DMS53 treated with DMSO at 0.1 percent for 48 hours (cell line): ENCODE data around the gene PPIE.

Experiments used
- DNase-seq: peaks from one replicate; lab custom pipeline; 2025; ENCODE audit not compliant: unreplicated experiment; lab: John Stamatoyannopoulos, UW

Gene PPIE

DNA sequence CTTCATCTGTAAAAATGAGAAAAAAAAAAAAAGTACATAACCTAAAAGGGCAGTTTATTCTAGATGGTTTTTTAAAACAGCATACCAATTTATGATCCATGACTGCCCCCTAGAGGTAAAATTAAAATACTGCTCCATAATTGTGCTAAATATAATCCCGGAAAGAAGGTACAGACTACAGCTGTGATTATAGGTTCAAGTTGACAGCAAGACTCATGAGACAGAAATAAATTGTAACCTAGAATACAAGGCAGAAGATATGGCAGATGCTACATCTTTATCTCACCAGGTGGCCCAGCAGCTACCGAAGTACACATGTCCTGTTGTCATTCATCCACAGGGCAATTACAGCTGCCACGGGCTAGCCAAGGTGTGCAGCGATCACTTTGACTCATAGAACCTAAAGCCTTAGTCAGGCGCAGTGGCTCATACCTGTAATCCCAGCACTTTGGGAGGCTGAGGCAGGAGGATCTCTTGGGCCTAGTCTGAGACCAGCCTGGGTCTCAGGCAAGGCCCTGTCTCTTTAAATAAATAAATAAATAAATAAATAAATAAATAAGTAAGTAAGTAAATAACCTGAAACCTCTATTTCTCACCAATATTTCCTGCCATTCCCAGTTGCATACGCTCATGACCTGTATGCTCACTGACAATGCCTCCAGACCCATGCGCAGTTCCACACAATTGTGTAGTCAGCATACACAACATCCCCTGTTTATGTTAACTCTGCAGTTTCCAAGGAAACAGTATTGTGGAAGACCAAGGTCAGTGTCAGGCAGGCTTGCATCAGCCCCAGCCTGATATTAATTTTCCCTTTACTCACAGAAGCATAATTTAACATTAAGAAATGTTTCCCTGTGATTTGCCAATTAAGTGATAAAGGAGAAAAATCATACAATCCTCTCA, 18.3 kb upstream of the PPIE start:
- peak; percentile 75 for DNase-seq

DNA sequence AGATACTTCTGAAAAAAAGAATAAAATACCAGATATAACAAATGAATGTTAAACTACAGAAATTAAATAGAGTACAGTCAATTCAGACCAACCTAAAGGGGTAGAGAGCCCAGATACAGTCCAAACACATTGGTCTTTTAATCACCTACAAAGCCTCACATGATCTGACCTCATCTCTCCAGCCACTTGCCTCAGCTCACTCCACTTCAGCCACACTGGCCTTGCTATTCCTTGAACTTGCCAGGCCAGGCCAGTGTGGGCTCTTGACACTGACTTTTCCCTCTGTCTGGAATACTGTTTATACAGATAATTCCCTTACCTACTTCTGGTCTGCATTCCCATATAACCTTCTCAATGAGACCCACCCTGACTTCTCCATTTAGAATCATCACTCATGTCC, 17.0 kb upstream of the PPIE start:
- no peak for DNase-seq

DNA sequence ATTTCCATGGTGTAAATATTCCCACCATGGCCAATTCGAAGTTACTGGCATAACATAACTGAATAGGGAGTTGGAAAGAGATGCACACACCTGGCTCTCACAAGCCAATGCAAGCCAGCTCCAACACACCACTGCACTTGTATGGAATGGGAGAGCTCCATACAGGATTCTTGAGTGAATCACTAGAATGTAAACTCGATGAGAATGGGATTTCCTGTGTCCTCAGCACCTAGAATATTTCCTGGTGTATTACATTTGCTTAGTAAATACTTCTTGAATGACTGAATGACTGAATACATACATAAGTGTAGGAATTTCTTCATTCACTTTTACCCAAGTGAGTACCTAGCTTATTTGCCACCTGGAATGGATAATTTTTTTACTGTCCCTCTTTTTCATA, 16.2 kb upstream of the PPIE start:
- DNase-seq = peak; percentile 48

DNA sequence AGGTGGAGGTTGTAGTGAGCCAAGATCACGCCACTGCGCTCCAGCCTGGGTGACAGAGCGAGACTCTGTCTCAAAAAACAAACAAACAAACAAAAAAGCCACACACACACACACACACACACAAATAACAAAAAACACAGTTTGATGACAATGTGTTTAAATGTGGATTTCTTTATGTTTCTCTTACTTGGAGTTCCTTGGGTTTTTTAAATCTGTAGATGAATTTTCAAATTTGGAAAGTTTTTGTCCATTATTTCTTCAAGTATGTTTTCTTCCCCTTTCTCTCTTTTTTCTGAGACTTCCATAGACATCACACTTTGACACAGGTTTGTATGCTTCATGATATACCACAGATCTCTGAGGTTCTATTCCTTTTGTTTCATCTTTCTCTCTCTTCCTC, 12.1 kb upstream of the PPIE start:
- DNase-seq = no peak

DNA sequence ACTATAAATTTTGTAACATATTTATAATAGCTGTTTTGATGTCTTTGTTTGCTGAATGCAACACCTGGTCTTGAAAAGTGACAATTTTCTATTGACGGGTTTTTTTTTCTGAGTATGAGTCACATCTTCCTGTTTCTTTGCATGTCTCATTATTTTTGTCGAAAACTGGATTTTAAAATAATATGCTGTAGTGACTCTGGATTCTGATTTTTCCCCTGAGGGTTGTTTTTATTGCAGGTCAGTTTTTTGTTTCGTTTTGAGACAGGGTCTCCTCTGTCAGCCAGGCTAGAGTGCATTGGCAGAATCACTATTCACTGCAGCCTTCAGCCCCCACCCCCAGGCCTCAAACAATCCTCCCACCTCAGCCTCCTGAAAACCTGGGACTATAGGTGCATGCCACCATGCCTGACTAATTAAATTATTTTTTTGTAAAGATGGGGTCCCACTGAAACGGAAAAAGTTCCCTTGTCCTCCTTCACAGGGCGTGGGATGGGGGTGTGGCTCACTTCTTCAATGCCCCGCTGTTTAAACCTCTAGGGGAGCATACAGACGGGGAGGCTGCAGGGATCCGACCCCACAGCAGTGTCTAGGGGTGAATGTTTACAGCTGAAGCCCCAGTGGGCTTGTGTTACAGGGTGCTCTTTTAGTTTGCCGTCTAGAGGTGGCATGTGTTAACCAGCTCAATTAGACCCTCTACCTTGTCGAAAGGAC, 11.3 kb upstream of the PPIE start:
- DNase-seq = no peak

DNA sequence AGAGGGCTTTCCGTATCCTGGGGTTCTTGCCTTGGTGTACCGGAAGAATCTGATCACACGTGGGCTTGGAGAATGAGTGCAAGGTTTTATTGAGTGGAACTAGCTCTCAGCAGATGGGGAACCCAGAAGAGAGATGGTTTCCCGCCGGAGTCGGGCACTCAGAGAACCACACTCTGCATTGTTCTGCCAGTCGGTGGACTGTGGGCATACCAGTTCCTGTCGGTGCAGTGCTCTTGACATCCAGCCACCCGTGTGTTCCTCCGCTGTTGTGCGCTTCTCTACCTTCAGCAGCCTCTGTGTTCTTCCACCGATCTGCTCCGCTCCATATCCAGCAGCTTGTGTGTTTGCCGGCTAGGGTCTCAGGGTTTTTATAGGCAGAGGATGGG, 10.8 kb upstream of the PPIE start:
- DNase-seq = peak; percentile 20

DNA sequence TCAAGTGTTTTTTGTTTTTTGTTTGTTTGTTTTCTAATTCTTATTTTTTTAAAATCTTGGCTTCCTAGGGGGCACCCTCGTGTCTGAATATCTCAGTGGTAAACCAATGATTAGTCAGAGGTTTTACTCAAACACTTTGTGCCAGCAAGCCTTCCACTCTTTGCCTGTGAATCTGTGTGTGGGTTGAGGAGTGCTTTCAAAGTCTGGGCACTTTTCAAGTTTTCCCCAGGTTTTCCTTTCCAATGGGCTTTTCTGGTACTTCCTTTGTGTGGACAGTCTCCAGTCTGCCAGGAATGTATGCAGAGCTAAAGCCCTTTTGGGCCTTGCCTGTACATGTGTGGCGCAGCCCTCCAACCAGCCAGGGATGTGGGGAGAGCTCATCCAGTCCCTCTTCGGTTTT, 9.7 kb upstream of the PPIE start:
- no peak for DNase-seq

DNA sequence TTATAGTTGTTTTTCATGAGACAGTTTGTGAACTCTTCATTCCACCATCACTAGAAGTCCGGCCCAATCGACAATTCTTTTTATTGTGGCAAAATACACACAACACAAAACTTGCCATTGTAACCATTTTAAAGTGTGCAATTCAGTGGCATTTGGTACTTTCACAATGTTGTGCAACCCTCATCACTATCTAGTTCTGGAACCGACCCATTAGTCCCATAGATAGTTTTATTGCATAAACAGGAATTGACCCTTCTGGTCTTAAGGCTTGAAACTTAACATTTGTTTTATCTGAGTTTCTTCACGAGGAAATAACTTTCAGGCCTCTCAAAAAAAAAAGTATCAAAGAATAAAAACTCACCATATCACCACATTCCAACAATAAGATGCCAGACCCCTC, 8.8 kb upstream of the PPIE start:
- no peak for DNase-seq

DNA sequence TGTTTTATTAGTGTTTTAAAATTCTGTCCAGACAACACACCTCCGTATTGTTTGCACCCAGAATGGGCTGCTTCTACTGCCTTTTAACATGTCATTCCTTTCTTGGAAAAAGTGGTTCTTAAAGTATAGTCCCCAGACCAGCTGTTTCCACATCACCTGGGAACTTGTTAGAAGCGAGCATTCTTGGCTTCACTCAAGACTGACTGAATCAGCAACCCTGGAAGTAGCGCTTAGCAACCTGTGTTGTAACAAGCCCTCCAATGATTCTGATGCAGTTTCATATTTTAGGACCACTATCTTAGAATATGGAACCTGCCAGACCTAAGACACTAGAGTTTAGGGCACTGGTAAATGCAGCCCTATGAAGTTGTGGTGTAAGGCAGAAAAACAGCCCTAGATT, 6.0 kb upstream of the PPIE start:
- no peak for DNase-seq

DNA sequence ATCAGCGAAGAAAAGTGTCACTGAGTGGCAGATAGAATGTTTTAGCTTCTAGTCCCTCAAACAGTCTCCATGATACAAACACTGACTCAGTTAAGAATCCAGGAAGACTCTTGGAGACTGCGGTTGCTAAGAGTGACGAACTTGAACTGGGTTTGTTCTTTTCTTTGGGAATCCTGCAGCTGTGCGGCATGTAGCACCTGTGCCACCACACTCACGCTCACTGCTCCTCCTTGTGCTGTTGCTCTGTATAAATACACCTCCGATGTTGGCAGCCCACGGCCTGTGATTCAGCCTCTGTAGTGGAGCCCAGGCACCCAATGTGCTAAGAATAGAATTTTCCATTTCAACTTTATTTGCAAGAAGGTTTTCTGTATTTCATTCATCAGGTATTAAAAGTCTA, 5.5 kb upstream of the PPIE start:
- no peak for DNase-seq

DNA sequence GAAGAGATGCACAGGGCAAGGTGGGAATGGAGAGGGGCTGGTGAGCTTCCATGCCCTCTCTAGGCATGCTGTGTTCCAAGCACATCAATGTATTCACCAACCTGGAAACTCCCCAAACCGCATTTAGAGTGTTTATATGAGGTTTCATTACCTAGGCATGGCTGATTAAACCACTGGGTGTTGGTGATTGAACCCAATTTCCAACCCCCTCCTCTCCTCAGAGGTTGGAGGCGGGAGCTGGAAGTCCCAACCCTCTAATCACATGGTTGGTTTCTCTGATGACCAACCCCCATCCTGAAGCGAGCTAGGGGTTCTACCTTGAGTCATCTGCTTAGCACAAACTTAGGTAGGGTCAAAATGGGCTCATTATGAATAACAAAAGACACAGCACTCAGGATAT, 3.0 kb upstream of the PPIE start:
- DNase-seq = no peak

DNA sequence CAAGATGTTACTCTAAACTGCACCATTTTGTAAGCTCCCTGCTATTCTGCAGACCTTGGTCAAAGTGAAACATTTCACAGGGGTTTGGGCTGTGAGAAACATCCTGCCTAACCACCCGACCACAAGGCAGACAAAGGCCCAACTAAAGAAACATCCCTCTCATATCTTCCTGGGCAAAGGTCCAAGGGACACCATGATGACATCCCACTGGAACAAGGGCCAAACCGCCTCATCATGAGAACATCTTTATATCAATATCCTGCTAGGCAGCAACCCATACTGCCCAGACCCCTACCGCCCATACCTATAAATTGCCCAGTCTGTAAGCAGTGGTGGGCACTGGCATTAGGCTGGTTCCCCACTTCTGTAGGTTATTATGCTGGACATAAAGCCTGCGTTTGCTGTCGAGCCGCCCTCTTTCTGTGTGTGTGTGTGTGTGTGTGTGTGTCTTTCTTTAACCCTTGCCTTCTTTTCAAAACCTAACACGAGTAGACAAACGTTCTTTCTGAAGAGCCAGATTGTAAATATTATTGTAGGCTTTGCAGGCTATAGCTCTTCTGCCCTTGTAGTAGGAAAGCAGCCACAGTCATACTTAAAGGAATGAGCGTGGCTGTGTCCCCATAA, 1.0 kb upstream of the PPIE start:
- DNase-seq = no peak

DNA sequence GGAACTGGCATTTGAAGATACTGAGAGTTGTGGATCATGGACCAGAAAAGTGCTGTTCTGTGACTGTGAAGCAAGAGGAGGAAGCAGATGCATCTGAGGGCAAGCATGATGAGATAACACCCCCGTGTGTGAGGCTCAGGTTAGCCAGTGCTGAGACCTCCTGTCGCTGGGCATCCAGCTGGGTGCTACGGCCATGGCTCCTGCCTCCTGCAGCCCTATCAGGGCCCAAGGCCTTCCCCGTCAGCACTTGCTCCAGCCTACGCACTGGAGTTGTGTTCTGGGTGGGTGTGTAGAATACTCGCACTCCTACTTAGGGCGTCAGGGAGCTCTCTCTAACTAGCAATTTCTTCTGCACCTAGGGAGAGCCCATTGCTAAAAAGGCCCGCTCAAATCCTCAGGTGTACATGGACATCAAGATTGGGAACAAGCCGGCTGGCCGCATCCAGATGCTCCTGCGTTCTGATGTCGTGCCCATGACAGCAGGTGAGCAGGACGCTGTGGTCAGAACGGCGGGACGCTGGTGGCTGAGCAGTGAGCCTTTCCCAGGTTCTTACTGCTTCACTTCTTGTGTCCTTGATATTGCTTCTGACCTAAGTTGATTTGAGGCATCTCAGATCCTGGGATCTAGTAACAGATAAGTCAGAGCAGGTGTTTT, 6.5 kb downstream of the PPIE start:
- DNase-seq = no peak

DNA sequence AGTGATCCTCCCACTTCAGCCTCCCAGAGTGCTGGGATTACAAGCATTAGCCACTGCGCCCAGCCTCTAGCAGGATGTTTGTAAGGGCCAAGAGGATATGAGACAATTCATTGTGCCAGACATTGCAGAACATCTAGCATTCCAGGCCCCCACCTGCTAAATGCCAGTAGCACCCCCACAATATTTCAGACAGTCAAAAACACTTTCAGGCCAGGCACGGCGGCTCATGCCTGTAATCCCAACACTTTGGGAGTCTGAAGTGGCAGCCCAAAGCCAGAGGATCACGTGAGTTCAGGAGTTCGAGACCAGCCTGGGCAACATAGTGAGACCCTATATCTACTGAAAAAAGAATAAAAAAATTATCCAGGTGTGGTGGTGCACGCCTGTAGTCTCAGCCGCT, 12.9 kb downstream of the PPIE start:
- no peak for DNase-seq

DNA sequence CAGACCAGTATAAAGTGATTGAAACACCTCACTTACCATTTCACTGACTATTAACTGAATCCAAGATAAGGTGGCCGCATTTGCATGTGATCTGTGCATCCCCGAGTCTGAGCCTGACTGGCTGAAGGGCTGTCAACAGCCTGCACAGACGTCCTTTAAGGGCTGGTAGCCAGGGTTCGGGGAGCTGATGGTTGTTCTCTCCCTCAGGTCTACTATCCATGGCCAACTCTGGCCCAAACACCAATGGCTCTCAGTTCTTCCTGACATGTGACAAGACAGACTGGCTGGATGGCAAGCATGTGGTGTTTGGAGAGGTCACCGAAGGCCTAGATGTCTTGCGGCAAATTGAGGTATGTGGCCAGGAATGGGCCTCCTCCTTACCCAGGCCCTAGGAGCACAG, 14.0 kb downstream of the PPIE start:
- no peak for DNase-seq

DNA sequence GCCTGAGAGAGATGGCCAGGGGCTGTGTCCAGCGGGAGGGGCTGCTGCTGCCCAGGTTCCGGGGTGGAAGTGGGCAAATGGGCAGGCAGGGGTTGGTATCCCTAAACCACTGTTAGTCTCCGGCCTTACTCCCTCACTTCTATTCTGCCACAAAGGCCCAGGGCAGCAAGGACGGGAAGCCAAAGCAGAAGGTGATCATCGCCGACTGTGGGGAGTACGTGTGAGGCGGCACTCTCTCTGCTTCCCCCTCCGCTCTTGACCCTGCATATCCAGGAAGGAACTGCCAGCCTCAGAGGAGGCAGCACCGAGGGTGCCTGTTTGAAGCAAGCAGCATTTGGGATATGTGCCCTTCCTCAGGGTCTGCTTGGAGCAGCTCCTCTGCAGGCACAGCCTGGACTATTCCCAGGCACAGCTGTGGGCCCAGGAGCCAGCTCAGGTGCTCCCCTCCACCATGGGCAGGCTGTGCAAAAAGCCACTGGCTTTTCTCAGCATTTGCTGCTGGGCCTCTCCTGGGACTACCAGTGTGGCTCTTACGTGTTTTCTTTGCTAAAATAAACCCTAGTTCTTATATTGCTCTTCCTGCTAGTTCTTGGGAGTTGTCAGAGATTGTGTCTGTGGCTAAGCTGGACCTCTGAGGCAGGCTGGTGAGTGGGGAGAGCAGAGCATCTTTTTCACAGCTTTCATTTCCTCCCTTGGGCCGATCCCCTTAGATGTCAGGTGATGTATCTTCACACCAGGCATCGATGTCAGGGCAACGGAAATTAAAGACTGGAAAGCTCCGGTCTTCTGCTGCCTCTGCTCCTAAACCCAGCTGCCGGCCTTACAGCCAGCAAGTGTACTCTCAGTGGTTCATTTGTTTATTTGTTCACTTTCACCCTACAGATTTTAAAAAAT, 14.7 kb downstream of the PPIE start:
- DNase-seq = no peak

DNA sequence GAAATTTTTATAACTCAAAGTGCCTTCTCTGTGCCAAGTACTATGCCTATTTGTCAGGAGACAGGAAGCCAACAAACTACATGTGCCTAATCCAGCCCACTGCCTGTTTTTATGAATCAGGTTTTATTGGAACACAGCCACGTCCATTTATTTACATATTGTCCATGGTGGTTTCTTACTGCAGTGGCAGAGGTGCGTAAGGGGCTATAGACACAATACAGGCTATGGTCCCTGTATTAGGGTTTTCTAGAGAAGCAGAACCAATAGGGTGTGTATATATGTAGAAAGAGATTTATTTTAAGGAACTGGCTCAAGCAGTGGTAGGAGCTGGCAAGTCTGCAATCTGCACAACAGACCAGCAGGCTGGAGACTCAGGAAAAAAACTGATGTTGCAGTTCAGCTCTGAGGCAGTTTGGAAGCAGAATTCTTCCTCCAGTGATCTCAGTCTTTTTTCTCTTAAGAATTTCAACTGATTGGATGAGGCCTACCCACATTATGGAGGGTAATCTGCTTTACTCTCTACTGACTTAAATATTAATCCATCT, 15.4 kb downstream of the PPIE start:
- no peak for DNase-seq

DNA sequence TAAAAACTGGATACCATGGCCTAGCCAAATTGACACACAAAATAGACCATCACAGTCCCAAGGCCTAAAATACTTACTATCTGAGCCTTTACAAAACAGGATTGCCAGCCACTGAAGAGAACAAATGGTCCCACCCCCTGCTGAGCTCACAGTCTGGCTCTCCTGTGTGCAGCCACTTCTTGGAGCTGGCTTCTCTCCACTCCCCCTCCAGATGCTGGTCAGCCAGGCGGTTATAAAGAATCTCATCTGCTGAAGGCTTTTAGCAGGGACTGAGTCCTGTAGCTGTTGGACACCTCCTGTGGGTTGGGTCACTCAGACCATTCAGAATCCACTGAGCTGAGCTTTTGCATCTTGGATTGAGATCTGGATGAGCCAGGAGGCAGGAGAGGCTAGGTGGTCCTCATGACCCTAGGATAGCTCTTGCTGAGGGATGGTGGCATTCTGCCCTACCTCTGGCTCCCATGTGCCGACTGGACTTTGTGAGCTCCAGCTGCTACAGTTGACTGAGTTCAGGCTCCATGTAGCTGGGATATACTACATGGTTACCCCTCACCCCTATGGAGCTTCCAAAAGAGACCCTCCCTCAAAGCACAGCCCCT, 16.3 kb downstream of the PPIE start:
- no peak for DNase-seq

DNA sequence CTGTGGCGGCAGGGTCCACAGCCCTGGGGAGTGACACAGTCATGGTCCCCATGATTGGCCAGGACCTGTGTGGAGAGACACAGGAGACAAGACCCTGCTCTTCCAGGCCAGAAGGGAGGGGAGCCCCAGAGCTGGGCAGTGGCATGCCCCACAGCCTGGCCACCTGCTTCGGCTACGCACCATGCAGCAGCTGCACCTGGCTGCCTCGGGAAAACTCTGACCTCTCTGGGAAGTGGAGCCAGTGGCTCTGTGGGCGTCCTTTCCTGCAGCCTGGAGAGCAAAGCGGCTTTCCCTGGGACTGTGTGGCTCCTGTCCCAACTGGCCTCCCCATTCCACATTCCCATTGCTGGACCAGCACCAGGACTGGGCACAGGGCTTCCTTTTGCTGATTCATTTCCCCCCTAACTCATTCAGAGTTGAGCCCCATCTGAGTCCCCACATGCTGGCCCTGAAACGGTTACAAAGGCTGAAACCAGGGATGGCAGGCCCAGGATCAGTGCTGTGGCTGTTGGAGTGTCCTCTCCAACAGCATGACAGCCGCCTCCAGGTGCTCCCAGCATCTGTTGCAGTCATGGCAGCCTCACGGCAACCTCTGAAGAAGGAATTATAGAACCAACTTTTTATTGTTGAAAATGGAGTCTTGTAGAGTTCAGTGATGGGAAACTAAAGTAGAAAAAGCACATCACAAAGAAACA, 17.4 kb downstream of the PPIE start:
- no peak for DNase-seq
